22Rv1 (cell line): ENCODE data around the gene PUM2.
"Not testable (repeated sequence)": the region's sequence is repeated elsewhere in the genome, so short reads cannot be mapped to it uniquely, and the experiment has no call there.

ENCODE experiments used
- H3K27ac ChIP-seq: fragments of 450-650 bp; 2 replicates; pipeline ENCODE4 v1.5.1; 2017
- ZFX ChIP-seq: fragments of 450-650 bp; IDR thresholded peaks from 2 replicates; pipeline ENCODE4 v1.6.1; 2017; ENCODE audit warnings: antibody characterized with exemption, borderline replicate concordance
- TF ChIP-seq, protein P1 (sequence below): fragments of 450-650 bp; IDR thresholded peaks from 2 replicates; pipeline ENCODE4 v1.5.1; 2017; ENCODE audit warnings: mild to moderate bottlenecking

Gene PUM2

GRCh38 chr2:20257411-20257810 lies 93.2 kb downstream of the PUM2 start:
- TF ChIP-seq ZFX = no peak
- TF ChIP-seq, protein P1, sequence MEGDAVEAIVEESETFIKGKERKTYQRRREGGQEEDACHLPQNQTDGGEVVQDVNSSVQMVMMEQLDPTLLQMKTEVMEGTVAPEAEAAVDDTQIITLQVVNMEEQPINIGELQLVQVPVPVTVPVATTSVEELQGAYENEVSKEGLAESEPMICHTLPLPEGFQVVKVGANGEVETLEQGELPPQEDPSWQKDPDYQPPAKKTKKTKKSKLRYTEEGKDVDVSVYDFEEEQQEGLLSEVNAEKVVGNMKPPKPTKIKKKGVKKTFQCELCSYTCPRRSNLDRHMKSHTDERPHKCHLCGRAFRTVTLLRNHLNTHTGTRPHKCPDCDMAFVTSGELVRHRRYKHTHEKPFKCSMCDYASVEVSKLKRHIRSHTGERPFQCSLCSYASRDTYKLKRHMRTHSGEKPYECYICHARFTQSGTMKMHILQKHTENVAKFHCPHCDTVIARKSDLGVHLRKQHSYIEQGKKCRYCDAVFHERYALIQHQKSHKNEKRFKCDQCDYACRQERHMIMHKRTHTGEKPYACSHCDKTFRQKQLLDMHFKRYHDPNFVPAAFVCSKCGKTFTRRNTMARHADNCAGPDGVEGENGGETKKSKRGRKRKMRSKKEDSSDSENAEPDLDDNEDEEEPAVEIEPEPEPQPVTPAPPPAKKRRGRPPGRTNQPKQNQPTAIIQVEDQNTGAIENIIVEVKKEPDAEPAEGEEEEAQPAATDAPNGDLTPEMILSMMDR = no peak
- no peak overlapping the region for H3K27ac ChIP-seq

GRCh38 chr2:20254731-20255130 lies 95.9 kb downstream of the PUM2 start:
- TF ChIP-seq, protein P1 = no peak
- TF ChIP-seq ZFX = no peak

GRCh38 chr2:20250436-20250835 lies 100.2 kb downstream of the PUM2 start:
- TF ChIP-seq, protein P1 = no peak
- no peak overlapping the region for H3K27ac ChIP-seq

More at GRCh38 chr2:20254731-20255130, 95.9 kb downstream of the PUM2 start:
- no peak overlapping the region for H3K27ac ChIP-seq

GRCh38 chr2:20249170-20249569 lies 101.5 kb downstream of the PUM2 start:
- 0 out of 2 replicates have a peak overlapping the region, but pooled peaks have one; percentile 0 for H3K27ac ChIP-seq
- TF ChIP-seq, protein P1 = no peak
- no peak for TF ChIP-seq ZFX

- TF ChIP-seq, protein P1 = no peak
Observed at GRCh38 chr2:20247084-20247483, 103.6 kb downstream of the PUM2 start.

GRCh38 chr2:20243637-20244036 lies 107.0 kb downstream of the PUM2 start:
- not testable (repeated sequence) for H3K27ac ChIP-seq

More at GRCh38 chr2:20247084-20247483, 103.6 kb downstream of the PUM2 start:
- no peak overlapping the region for H3K27ac ChIP-seq

DNA sequence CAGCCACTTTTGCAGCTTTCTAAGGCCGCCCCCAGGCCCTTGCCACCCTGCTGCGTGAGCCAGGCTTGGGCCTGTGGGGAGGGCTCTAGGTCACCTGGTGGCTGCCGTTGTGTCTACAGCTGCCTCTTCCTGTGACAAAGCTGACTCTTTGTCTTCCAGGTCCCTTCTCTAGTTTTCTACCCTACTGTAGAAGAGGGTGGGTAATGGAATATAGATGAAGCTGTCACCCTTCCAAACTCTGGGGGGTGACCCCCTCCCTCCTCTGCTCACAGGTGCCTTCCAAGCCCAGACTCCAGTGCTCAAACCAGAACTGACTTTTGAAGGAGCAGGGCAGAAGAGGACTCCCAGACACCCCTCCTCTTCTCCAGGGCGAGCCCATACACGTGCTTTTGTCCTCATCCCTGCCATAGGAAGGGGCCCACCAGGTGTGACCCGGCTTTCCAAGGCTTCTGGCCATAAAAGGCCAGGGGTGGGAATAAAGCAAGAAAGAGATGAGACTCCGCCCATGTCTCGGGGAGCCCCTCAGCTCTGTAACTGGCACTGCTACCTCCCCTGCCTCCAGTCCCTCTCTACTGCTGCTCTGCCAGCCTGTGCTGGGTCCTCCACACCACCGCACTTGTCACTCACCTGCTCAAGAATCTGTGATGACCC lies 107.8 kb downstream of the PUM2 start:
- H3K27ac ChIP-seq = no peak overlapping the region
- TF ChIP-seq, protein P1 = no peak
- no peak for TF ChIP-seq ZFX
